BLaER1 treated with 17β-estradiol and CSF1 and Interleukin-3, amounts not matched to agents 10 nM and 100 nM (cell line): ENCODE measurements around the gene ARHGEF37.

ENCODE experiments used
- H3K27ac ChIP-seq, 11 experiments: shearing (Covaris generic); formaldehyde crosslinking; 2 replicates each; pipeline ENCODE4 v1.8.1; 2022
- H3K27me3 ChIP-seq, 11 experiments: shearing (Covaris generic); formaldehyde crosslinking; 2 replicates each; pipeline ENCODE4 v1.8.1; 2022
- H3K36me3 ChIP-seq, 11 experiments: shearing (Covaris generic); formaldehyde crosslinking; 2 replicates each; pipeline ENCODE4 v1.8.1; 2022
- H3K4me1 ChIP-seq, 10 experiments: shearing (Covaris generic); formaldehyde crosslinking; 2 replicates each; pipeline ENCODE4 v1.8.1; 2022
- H3K4me2 ChIP-seq, 11 experiments: shearing (Covaris generic); formaldehyde crosslinking; 2 replicates each; pipeline ENCODE4 v1.8.1; 2022
- H3K4me3 ChIP-seq, 10 experiments: shearing (Covaris generic); formaldehyde crosslinking; 2 replicates each; pipeline ENCODE4 v1.8.1; 2022
- H3K9ac ChIP-seq, 11 experiments: shearing (Covaris generic); formaldehyde crosslinking; 2 replicates each; pipeline ENCODE4 v1.8.1; 2022
- H3K9me3 ChIP-seq, 11 experiments: shearing (Covaris generic); formaldehyde crosslinking; replicated peaks in 1 of 11; 2 replicates each; pipeline ENCODE4 v1.8.1; 2022
- H4K20me1 ChIP-seq, 11 experiments: shearing (Covaris generic); formaldehyde crosslinking; 2 replicates each; pipeline ENCODE4 v1.8.1; 2022
- Cebpa-rat ChIP-seq, 11 experiments: shearing (Covaris generic); IDR thresholded peaks; 2 replicates each; pipeline ENCODE4 v1.8.1; 2022

The ARHGEF37 gene

GRCh38 chr5:149652697-149653096 lies 71.4 kb downstream of the ARHGEF37 start:
- Histone ChIP-seq H3K36me3 (no peaks in the 10 kb centered on the region), H3K27me3 (no peaks in the 10 kb centered on the region)
- TF ChIP-seq Cebpa-rat (IDR thresholded peaks at IDR 0.05): no peak

GRCh38 chr5:149654231-149654630 lies 72.9 kb downstream of the ARHGEF37 start:
- Histone ChIP-seq H3K9me3 (peaks cover 0 to 8% (median 0%) of the 10 kb centered on the region in 11 experiments; a peak in 9 of 22 replicates), H3K27ac (no peak overlapping the region), H3K9ac (no peak overlapping the region), H3K4me2 (no peak overlapping the region), H3K4me1 (no peaks in the 10 kb centered on the region), H4K20me1 (no peaks in the 10 kb centered on the region), H3K4me3 (no peak overlapping the region), H3K27me3 (no peaks in the 10 kb centered on the region), H3K36me3 (no peaks in the 10 kb centered on the region)
- no peak for TF ChIP-seq Cebpa-rat (IDR thresholded peaks at IDR 0.05)

More at GRCh38 chr5:149652697-149653096, 71.4 kb downstream of the ARHGEF37 start:
- Histone ChIP-seq H3K9ac (no peak overlapping the region), H3K27ac (no peak overlapping the region), H3K4me1 (no peaks in the 10 kb centered on the region), H3K4me2 (no peak overlapping the region), H3K4me3 (no peak overlapping the region), H3K9me3 (peaks cover 0 to 16% (median 7%) of the 10 kb centered on the region in 11 experiments; a peak in 14 of 22 replicates), H4K20me1 (no peaks in the 10 kb centered on the region)

GRCh38 chr5:149654883-149655505 lies 73.7 kb downstream of the ARHGEF37 start:
- Histone ChIP-seq H3K4me2 (no peak overlapping the region), H3K4me1 (peaks cover 0 to 6% (median 0%) of the 10 kb centered on the region in 10 experiments; a peak in 1 of 20 replicates), H3K9me3 (peaks cover 0 to 8% (median 0%) of the 10 kb centered on the region in 11 experiments; a peak in 8 of 22 replicates), H3K27me3 (no peaks in the 10 kb centered on the region), H3K4me3 (no peak overlapping the region), H3K9ac (no peak overlapping the region), H4K20me1 (no peaks in the 10 kb centered on the region), H3K27ac (no peak overlapping the region), H3K36me3 (no peaks in the 10 kb centered on the region)
- no peak for TF ChIP-seq Cebpa-rat (IDR thresholded peaks at IDR 0.05)

GRCh38 chr5:149656576-149657182 lies 75.4 kb downstream of the ARHGEF37 start:
- H3K36me3 ChIP-seq: no peaks in the 10 kb centered on the region
- no peaks in the 10 kb centered on the region for H4K20me1 ChIP-seq
- no peaks in the 10 kb centered on the region for H3K27me3 ChIP-seq
- TF ChIP-seq Cebpa-rat (IDR thresholded peaks at IDR 0.05): no peak
- H3K4me2 ChIP-seq: no peak overlapping the region
- no peak overlapping the region for H3K4me3 ChIP-seq
- H3K9me3 ChIP-seq: peaks cover 0 to 8% (median 0%) of the 10 kb centered on the region in 11 experiments; a peak in 8 of 22 replicates
- no peak overlapping the region for H3K27ac ChIP-seq
- peaks cover 0 to 6% (median 0%) of the 10 kb centered on the region in 10 experiments; a peak in 1 of 20 replicates for H3K4me1 ChIP-seq
- no peak overlapping the region for H3K9ac ChIP-seq

DNA sequence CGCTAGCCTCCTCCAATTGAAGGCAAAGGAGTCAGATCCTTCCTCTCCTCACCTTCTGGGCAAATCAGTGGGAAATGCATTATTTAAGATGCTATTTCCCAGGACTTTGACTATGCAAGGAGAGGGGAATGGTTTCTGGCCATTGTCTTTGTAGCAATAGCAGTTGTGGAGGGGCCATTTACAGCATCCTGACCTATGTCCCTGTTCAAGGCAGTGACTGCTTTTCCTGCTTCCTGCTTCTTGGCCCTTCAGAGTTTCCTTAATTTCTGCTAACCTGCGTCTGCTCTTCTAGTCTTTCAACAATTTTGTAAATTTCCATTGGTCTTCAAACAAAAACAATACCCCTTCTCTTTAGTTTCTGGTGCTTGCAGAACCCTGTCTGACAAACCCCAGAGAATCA lies 76.0 kb downstream of the ARHGEF37 start:
- no peaks in the 10 kb centered on the region for H3K36me3 ChIP-seq
- H3K27ac ChIP-seq: no peak overlapping the region
- no peak overlapping the region for H3K9ac ChIP-seq
- no peak overlapping the region for H3K4me3 ChIP-seq
- H3K9me3 ChIP-seq: peaks cover 0 to 8% (median 0%) of the 10 kb centered on the region in 11 experiments; a peak in 8 of 22 replicates
- H3K4me2 ChIP-seq: no peak overlapping the region
- TF ChIP-seq Cebpa-rat (IDR thresholded peaks at IDR 0.05): no peak
- peaks cover 0 to 6% (median 0%) of the 10 kb centered on the region in 10 experiments; a peak in 1 of 20 replicates for H3K4me1 ChIP-seq
- no peaks in the 10 kb centered on the region for H4K20me1 ChIP-seq
- no peaks in the 10 kb centered on the region for H3K27me3 ChIP-seq

GRCh38 chr5:149658299-149658698 lies 77.0 kb downstream of the ARHGEF37 start:
- peaks cover 0 to 6% (median 0%) of the 10 kb centered on the region in 10 experiments; a peak in 1 of 20 replicates for H3K4me1 ChIP-seq
- H4K20me1 ChIP-seq: no peaks in the 10 kb centered on the region
- H3K27ac ChIP-seq: no peak overlapping the region
- TF ChIP-seq Cebpa-rat (IDR thresholded peaks at IDR 0.05): no peak
- H3K36me3 ChIP-seq: no peaks in the 10 kb centered on the region
- H3K4me3 ChIP-seq: no peak overlapping the region
- peaks cover 0 to 8% (median 0%) of the 10 kb centered on the region in 11 experiments; a peak in 8 of 22 replicates for H3K9me3 ChIP-seq
- H3K27me3 ChIP-seq: no peaks in the 10 kb centered on the region
- H3K4me2 ChIP-seq: no peak overlapping the region
- H3K9ac ChIP-seq: no peak overlapping the region

DNA sequence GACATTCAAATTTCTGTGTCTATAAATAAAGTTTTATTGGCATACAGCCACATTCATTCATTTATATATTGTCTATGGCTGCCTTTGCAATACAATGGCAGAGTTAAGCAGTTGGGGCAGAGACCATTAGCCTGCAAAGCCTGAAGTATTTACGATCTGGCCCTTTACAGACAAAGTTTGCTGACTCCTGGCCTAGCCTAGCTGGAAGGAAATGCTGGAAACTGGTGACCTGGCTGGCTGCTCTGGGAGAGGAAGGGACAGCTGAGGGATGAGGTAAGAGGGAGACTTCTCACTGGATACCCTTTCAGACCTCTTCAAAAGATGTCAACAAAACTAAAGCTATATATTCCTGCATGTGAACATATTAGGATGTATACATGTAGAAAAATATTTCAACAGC lies 82.8 kb downstream of the ARHGEF37 start:
- Histone ChIP-seq H3K9ac (no peak overlapping the region), H3K4me2 (peak overlapping the region in 1 of 11 experiments; percentile 2; a peak in 1 of 22 replicates), H3K4me3 (no peak overlapping the region), H3K4me1 (peaks cover 0 to 47% (median 21%) of the 10 kb centered on the region in 10 experiments; a peak in 13 of 20 replicates), H3K27me3 (no peaks in the 10 kb centered on the region), H3K27ac (no peak overlapping the region), H3K9me3 (peaks cover 0 to 16% (median 12%) of the 10 kb centered on the region in 11 experiments; a peak in 20 of 22 replicates), H3K36me3 (no peaks in the 10 kb centered on the region), H4K20me1 (no peaks in the 10 kb centered on the region)
- no peak for TF ChIP-seq Cebpa-rat (IDR thresholded peaks at IDR 0.05)

- no peaks in the 10 kb centered on the region for H4K20me1 ChIP-seq
- no peak overlapping the region for H3K4me3 ChIP-seq
- H3K4me2 ChIP-seq: peak overlapping the region in 5 of 11 experiments; percentile 72 to 84 (median 80); a peak in 10 of 22 replicates
- peaks cover 0 to 18% (median 12%) of the 10 kb centered on the region in 11 experiments; a peak in 20 of 22 replicates for H3K9me3 ChIP-seq
- H3K36me3 ChIP-seq: no peaks in the 10 kb centered on the region
- H3K27ac ChIP-seq: peak overlapping the region in 1 of 11 experiments; percentile 58; a peak in 1 of 22 replicates
- no peak for TF ChIP-seq Cebpa-rat (IDR thresholded peaks at IDR 0.05)
- H3K27me3 ChIP-seq: no peaks in the 10 kb centered on the region
- peaks cover 0 to 44% (median 21%) of the 10 kb centered on the region in 10 experiments; a peak in 13 of 20 replicates for H3K4me1 ChIP-seq
- H3K9ac ChIP-seq: no peak overlapping the region
These were observed 83.5 kb downstream of the ARHGEF37 start for GRCh38 chr5:149664666-149665415.
